Skin of body (tissue), 2 donors: ENCODE results near the gene DNAJC15. TPM values are rescaled to one million over a fixed set of nuclear protein-coding genes. Genes with fewer than 3 reads are reported as not detected.

Experiments
- DNase-seq: peaks from one replicate; lab custom pipeline; 2025; lab: John Stamatoyannopoulos, UW
- total RNA-seq: library from RNA; depleted of rRNA; stranded (reverse); fragments of >200 nt; gene quantifications from one replicate; pipeline ENCODE4 v1.2.3, GENCODE V29; 2014

Gene DNAJC15
- total RNA-seq, 1 donor from 2014 or later = 9.6 TPM

DNA sequence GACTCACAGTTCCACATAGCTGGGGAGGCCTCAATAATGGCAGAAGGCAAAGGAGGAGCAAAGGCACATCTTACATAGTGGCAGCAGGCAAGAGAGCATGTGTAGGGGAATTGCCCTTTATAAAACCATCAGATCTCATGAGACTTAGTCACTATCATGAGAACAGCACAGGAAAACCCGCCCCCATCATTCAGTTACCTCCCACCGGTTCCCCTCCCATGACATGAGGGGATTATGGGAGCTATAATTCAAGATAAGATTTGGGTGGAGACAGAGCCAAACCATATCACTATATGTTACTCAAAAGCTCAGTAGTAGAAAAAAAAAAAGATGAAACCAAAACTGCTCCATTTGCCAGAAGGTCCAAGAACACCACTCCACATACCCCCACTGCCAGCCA is 58.5 kb downstream of the DNAJC15 start:
- DNase-seq = no peak

- DNase-seq = no peak
These were observed 60.4 kb downstream of the DNAJC15 start for GRCh38 chr13:43083750-43084149.

GRCh38 chr13:43085545-43085944 is 62.2 kb downstream of the DNAJC15 start:
- no peak for DNase-seq

DNA sequence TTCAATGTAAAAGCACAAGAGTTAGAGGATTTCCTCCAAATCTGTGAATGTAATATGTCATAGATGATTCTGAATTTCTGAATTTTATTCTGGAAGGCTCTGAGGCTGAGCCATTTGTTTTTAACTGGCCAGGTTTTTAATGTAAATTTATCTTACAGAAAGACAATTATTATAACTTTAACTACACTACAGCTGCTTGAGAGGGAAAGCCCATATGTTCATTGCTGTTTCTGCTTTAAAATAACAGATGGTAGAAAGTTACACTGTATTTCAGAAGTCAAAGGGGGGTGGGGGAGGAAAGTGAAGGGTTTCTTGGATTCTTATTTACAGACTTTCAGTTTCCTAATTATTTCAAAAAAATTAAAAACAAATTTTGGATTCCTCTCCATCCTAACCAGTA is 62.8 kb downstream of the DNAJC15 start:
- peak; percentile 13 for DNase-seq

DNA sequence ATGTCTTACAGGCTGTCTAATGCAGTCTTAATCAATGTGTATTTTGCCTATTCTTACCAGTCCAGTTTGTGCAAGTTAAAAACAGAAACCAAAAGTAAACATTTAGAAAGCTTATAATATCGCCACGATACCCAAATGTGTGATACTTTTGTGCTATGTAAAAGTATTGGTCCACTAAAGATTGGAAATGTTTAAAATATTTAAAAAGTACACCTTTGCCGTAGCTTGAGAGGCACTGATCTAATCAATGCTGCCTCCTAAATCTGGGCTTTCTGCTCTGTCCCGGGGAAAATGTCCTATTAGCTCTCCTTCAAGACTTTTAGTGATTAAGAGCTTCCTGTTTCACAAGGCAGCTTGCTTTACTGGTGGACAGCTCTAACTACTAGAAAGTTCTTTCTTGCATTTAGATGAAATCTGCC is 64.7 kb downstream of the DNAJC15 start:
- no peak for DNase-seq

DNA sequence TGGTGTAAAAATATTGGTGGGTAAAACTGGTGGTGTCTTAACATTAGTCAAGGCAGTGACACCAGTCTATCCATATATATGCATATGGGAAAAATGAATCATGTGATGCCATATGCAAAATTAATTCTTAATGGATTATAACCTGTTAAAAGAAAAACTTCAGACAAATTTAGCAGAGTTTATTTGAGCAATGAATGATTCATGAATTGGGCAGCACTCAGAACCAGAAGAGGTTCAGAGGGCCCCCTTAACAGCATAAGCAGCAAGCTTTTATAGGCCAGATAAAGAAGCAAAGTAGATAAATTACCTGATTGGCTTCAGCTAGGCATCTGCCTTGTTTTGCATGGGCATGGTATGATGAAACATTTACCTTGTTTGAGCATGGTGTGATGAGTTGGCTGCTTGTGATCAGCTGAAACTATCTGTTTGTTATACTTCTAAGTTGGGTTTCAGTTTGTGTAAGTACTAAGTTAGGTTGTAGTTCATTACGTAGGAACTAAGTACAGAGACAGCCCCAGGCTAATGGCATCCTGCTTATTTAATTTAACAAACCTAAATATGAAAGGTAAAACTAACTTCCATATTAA is 66.6 kb downstream of the DNAJC15 start:
- DNase-seq = no peak

- DNase-seq = no peak
These were observed 71.5 kb downstream of the DNAJC15 start for GRCh38 chr13:43094901-43095300.

DNA sequence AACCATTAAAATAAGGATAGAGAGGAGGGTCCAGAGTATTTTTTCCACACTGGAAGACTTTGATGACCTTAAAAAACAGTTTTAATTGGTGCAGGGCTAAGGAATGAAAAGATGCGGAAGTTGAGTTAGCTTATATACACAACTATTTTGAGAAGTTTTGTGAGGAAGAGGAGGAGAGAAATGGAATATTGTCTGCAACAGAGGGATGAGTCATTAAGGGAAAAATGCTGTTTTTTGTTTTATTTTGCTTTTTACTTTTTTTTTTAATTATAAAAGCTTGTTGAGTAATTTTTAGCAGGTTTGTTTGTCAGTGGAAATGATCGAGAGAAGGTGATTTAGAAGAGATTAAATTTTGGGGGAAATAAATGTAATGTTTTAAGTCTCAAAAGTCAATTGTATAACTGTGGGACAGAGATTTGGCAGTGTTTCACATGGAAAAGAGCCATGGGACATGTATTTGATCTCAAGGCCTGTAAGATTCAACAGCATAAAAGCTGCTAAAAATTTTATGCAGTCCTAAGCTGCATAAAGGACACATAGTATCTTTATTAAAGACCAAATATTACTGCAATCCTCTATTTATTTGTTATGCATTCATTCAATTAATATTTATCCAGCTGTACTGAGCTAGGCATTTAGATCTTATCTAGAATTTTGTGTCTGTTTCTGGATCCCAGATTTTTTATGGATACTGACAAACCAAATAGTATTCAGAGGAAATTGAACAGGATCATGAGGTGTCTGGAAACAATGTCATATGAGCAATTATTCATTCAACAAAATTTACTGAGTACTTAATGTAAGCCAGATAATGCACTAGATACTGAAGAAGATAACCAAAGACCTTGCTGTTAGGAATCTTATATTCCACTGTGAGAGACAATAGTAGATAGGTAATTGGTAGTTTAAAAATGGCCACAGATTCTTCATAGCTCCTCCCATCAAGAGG is 72.7 kb downstream of the DNAJC15 start:
- no peak for DNase-seq

DNA sequence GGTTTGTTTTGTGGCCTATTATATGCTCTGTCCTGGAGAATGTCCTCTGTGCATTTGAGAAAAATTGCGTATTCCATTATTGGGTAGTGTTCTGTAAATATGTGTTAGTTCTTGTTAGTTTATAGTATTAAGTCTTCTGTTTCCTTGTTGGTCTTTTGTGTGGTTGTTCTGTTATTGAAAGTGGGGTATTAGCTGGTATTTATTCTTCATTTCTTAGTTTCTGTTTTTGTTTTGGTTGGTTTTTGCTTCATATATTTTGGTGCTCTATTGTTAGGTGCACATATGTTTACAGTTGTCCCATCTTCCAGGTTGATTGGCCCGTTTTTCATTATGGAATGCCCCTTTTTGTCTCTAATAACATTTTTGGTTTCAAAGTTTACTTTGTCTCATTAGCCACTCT is 77.3 kb downstream of the DNAJC15 start:
- no peak for DNase-seq

- no peak for DNase-seq
These were observed 78.9 kb downstream of the DNAJC15 start for GRCh38 chr13:43102304-43102703.

DNA sequence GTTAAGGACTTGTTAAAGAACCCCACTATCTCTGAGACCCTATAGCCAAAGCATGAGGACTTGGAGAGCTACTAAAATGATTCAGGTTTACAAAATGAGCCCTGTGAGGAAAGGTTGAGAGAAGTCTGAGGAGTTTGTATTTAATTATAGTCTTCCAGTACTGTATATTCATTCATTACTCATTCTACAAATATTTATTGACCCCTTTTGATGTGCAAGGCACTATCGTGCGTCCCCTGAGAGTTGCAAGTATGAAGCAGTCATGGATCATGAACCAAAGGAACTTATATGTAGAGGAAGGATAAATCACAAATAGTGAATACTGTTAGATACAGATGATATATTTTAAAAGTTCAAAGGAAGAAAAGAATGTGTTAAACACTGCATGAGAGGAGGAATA is 84.4 kb downstream of the DNAJC15 start:
- no peak for DNase-seq

DNA sequence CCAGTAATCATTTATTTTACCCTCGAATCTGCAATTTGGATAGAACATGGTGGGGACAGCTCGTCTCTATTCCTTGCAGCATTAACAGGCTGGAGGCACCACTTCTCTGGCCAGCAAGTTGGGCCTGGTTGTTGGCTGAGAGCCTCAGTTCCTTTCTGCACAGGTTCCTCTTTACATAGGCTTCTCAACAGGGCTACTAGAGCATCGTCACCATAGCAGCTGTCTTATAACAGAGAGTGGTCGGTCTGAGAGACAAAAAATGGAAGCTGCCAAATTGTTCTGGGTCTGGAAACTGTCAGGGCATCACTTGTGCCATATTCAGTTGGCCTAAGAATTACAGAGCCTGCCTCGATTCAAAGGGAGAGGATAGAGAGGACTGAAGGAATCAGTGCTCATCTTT is 86.7 kb downstream of the DNAJC15 start:
- DNase-seq = no peak

DNA sequence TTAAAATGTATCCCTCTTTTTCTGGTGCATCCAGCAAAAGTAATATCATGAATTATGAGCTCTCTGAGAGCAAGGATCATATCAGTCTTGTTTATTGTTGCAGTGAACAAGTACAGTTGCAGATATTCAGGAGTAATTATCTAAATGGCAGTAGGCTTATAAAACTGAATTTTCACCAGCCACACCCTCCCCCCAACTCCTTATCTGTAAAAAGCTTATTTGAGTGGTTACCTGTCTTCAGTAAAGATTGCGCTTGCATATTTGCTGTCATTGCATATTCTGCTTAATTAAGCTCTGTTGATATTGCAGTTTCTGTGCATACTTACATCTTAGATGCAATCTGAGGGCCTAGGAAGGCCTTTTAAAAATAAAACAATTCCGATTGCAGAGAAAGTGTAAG is 87.3 kb downstream of the DNAJC15 start:
- DNase-seq = no peak

DNA sequence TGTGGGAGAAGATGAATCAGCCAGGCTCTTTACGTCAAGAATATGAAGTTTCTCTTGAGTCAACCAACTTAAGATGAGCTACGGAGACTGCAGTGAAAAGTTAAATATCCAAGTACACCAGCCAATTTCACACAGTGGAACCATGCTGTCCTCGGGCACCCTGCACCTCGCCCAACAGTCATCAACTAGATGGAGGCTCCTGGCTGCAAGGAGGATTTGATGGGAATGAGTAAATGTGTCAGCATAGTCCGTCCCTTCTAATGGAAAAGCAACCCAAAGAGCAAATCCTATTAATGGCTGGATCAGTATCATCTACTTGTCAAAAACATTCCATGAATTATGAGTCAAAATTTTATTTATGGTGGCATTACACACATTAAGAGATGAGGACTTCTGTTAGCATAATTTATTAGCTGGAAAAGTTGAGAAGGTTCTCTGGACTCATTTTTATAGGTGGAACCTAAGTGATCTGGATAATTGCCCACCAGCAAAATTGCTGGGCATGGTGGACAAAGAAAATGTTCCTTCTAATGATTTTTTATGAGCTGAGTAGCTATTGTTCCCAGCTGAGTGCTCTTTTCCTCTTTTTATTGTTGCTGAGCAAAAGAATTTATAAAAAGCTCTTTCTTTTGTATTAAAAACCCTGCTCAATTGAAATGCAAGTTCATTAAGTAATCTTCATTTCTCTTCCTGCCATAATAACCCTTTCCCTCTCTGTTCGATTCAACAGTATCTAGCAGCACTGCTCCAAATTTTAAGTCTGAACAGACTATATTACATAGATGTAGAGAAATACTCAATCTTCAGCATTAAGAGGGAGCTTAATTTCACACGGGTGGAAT is 88.4 kb downstream of the DNAJC15 start:
- DNase-seq = no peak

DNA sequence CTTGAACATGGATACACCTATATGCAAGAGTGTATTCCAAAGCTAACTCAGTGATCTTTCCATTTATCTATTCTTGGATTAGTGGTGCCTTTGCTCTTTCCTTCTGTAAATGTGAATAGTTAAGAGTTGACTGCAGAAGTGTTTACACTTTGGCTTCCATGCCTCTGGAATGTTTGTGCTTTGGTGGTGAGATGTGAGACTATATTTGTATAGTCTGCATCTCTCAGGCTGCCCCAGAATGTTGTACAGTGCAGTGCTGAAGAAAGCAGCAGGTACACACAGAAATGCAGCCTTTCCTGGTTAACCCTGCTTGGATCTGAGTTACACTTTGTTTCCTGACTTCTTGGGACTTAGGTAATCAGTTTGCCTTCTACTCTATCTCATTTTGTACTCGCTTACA is 90.2 kb downstream of the DNAJC15 start:
- DNase-seq = no peak

DNA sequence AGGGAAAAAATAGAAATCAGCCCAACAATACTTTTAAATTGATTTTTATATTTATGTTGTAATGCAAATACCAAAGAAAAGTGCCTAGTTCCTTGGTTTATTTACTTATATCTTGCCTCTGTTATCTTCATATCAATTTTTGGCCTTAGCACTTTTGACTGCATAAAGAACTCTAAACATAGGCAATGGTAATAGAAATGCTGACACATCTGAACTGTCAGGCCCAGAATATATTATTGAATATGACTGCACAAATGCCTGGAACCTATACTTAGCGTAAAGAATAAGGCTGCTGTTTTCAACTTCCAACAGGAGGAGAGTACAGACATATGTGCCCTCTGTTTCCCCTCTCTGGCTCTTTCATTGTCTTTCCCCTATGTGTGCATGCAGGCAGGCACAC is 91.1 kb downstream of the DNAJC15 start:
- DNase-seq = no peak

DNA sequence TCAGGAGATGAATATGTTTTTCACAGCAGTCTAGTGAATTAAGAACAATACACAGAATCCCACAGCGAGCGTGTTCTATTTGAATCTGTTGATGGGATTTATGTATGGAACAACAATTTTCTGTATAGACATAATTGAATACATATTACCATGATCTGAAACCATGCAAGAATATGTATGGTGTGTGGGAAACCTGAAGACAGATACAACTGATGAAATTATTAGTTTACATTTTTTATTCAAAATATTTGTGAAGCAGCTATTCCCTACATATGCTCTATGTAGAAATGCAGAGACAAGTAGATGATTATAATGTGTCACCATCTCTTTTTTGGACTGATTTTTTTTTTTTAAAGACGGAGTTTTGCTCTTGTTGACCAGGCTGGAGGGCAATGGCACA is 91.8 kb downstream of the DNAJC15 start:
- no peak for DNase-seq

- no peak for DNase-seq
These were observed 92.9 kb downstream of the DNAJC15 start for GRCh38 chr13:43116242-43116641.

DNA sequence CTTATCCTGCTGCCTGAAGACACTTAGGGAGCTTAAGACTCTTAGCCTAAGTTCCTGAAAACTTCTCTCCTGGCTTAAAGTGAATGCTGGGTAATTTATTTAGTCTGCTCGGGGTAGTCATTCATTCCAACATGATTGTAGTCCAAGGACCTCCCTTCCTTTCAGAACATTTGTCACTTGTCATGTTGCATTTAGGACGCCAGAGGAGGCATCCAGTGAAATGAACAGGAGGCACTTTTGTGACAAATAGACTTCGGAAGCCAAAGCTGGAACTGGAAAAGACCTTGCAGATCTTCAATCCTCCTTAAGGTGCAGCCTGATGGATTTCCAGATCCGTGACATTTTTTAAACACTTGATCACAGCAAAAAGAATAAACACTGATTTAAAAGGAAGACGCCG is 95.1 kb downstream of the DNAJC15 start:
- no peak for DNase-seq

- DNase-seq = no peak
These were observed 95.8 kb downstream of the DNAJC15 start for GRCh38 chr13:43119206-43119605.

DNA sequence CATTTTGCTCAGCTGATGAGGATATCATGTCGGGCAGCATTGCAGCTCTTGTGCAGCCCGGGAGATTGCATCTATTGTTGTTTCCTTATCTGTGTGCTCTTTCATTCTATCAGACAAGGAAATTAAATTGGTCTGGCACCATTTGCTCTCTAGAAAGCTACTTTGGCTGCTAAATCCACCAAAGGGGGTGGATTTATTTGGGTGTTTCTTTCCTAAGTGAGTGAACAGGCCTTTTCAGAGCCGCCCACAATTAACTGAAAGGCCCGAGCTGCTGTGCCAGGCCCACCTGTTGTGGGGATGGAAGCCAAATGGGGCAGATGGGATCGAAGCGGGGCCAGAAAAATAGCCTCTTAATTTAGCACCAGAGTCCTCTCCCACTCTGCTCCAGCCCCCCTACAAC is 99.4 kb downstream of the DNAJC15 start:
- DNase-seq = no peak

DNA sequence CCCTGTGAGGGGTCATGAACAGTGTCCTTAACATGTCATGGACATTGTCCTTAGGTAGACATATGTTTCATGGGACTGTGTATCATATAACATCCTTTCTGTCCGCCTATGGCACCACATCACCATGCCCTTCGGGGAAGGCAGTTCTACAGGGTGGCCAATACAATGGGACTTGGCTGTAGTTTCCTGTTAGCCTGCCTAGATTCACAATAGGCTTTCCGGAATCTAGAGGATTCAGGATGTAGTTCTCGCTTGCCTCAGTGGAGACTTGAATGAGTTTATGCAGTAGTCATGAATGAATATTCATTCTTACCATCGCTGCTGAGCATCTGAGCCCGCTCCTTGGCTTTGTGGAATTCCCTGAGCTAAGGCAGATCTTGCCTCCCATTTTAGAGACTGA is 100.5 kb downstream of the DNAJC15 start:
- no peak for DNase-seq
